Lung (tissue), 12 donors: Measurements from ENCODE around the gene ZNF660. TPM values are rescaled to one million over a fixed set of nuclear protein-coding genes. Genes with fewer than 3 reads are reported as not detected.

Source experiments
- ATAC-seq: fragments of 200-7000 bp; cut with Tn5 transposase; one replicate; pipeline ENCODE4 v1.9.1; 2020; ENCODE audit warnings: moderate number of reproducible peaks; ENCODE audit not compliant: insufficient read depth, low FRiP score
- DNase-seq, 3 donors: peaks; one replicate each; pipeline ENCODE4 v3.0.0-alpha.2; 2013 to 2017
- H3K27ac ChIP-seq, 2 donors: one replicate each; pipeline ENCODE4 v1.5.1; 2013; ENCODE audit warnings: mild to moderate bottlenecking in 2 of 2, moderate library complexity in 2 of 2, control low read depth in 1 of 2, inconsistent platforms in 1 of 2, low read depth in 1 of 2, low read length in 1 of 2
- H3K27me3 ChIP-seq, 3 donors: one replicate each; pipeline ENCODE4 v1.5.1; 2013; ENCODE audit warnings: low read length in 2 of 3; ENCODE audit not compliant: control insufficient read depth in 3 of 3, insufficient read depth in 3 of 3
- H3K36me3 ChIP-seq, 4 donors: one replicate each; pipeline ENCODE4 v1.5.1; 2013; ENCODE audit warnings: low read length in 4 of 4, mild to moderate bottlenecking in 1 of 4, moderate library complexity in 1 of 4; ENCODE audit not compliant: control insufficient read depth in 4 of 4, insufficient read depth in 4 of 4
- H3K4me1 ChIP-seq, 5 donors: one replicate each; pipeline ENCODE4 v1.5.1; 2013; ENCODE audit warnings: low read length in 5 of 5, mild to moderate bottlenecking in 2 of 5, moderate library complexity in 1 of 5; ENCODE audit not compliant: control insufficient read depth in 5 of 5, insufficient read depth in 5 of 5
- H3K4me3 ChIP-seq: one replicate; pipeline ENCODE4 v1.5.1; 2013; ENCODE audit warnings: mild to moderate bottlenecking, control low read depth, moderate library complexity
- H3K9ac ChIP-seq, 2 donors: one replicate each; pipeline ENCODE4 v1.5.1; 2013; ENCODE audit warnings: low read length in 2 of 2, control low read depth in 1 of 2; ENCODE audit not compliant: insufficient read depth in 1 of 2
- H3K9me3 ChIP-seq, 4 donors: one replicate each; pipeline ENCODE4 v1.5.1; 2013; ENCODE audit warnings: low read length in 3 of 4, mild to moderate bottlenecking in 1 of 4, moderate library complexity in 1 of 4; ENCODE audit not compliant: control insufficient read depth in 4 of 4, insufficient read depth in 3 of 4
- CTCF ChIP-seq: IDR thresholded peaks from 2 replicates; pipeline ENCODE4 v1.5.1; 2012; ENCODE audit warnings: mild to moderate bottlenecking; ENCODE audit errors: control extremely low read depth, extremely low read depth
- WGBS, 2 donors: extraction: QIAGEN DNeasy Blood & Tissue Kit; methylation state at CpG; one replicate each; pipeline ENCODE4 v1.1.7; 2013; 5-methylcytosine and 5-hydroxymethylcytosine counted together
- polyA plus RNA-seq, 2 donors: library from polyadenylated mRNA; stranded (reverse); fragments of 200-250 nt; gene quantifications; one replicate each; pipeline ENCODE4 v1.2.1, GENCODE V29; 2013
- total RNA-seq, 2 donors: library from RNA; depleted of rRNA in 1 of 2; stranded (reverse); fragments of >200 nt in 1 of 2; gene quantifications; one replicate each; pipeline ENCODE4 v1.2.1, GENCODE V29; 2014 to 2021
- donor health status: control.
- donor health status: control.
- donor health status: Bipolar disorder and iron deficiency.
- donor health status: healthy.
- donor health status: DM: yes; HTN: yes; CAD: no.

The ZNF660 gene
- total and polyA plus RNA-seq, 4 donors, result 0.64 to 8.7 (median 2.4) TPM

GRCh38 chr3:44554626-44555592 lies 29.9 kb upstream of the ZNF660 start, which contains the start of gene ZKSCAN7:
Gene ZKSCAN7 (plus strand): TSS chr3:44555193. CDS start chr3:44557048, 1,855 bp downstream.
- ATAC-seq (peak; percentile 80), DNase-seq (peak; percentile 71 to 81 (median 77))
- H3K4me3 ChIP-seq, result peak within 1 kb of the TSS; percentile 79
- H3K27ac ChIP-seq, result peak within 1 kb of the TSS; percentile 62 to 86
- no peak for TF ChIP-seq CTCF
- peaks cover 0 to 17% (median 10%) of the 10 kb centered on the region in 4 donors for H3K36me3 ChIP-seq
- 6 to 9% methylated on average over 61 to 68 of the region's 68 CpGs for WGBS, 2 donors
- peaks cover 0 to 7% (median 1%) of the 10 kb centered on the region in 4 donors for H3K9me3 ChIP-seq
- peak within 1 kb of the TSS; percentile 79 to 86 for H3K9ac ChIP-seq
- peaks cover 0 to 12% (median 0%) of the 10 kb centered on the region in 3 donors for H3K27me3 ChIP-seq
- H3K4me1 ChIP-seq, result peaks cover 0 to 16% (median 7%) of the 10 kb centered on the region in 5 donors

- no peak for TF ChIP-seq CTCF
- 8 to 10% methylated on average over 5 of the region's 5 CpGs for WGBS, 2 donors
- DNase-seq (peak in 2 of 3 donors; percentile 6 to 21), ATAC-seq (no peak)
- peaks cover 0 to 3% (median 1%) of the 10 kb centered on the region in 4 donors for H3K9me3 ChIP-seq
- H3K9ac ChIP-seq, result peak overlapping the region; percentile 79 to 86
- peaks cover 0 to 25% (median 12%) of the 10 kb centered on the region in 4 donors for H3K36me3 ChIP-seq
- peaks cover 0 to 16% (median 7%) of the 10 kb centered on the region in 5 donors for H3K4me1 ChIP-seq
- peak overlapping the region; percentile 79 for H3K4me3 ChIP-seq
- no peak overlapping the region for H3K27ac ChIP-seq
- H3K27me3 ChIP-seq, result peaks cover 0 to 12% (median 0%) of the 10 kb centered on the region in 3 donors
These were observed 29.0 kb upstream of the ZNF660 start for GRCh38 chr3:44555723-44556122.

GRCh38 chr3:44557074-44557473 lies 27.7 kb upstream of the ZNF660 start:
- no peak for DNase-seq
- H3K4me3 ChIP-seq, result no peak overlapping the region
- peaks cover 0 to 8% (median 3%) of the 10 kb centered on the region in 4 donors for H3K9me3 ChIP-seq
- no peak for TF ChIP-seq CTCF
- no peak overlapping the region for H3K9ac ChIP-seq
- no peak overlapping the region for H3K27ac ChIP-seq
- ATAC-seq, result no peak
- peaks cover 0 to 36% (median 21%) of the 10 kb centered on the region in 4 donors for H3K36me3 ChIP-seq
- H3K27me3 ChIP-seq, result peaks cover 0 to 4% (median 0%) of the 10 kb centered on the region in 3 donors
- WGBS, 2 donors, result 96 to 98% methylated on average over 9 of the region's 9 CpGs
- H3K4me1 ChIP-seq, result peaks cover 0 to 16% (median 7%) of the 10 kb centered on the region in 5 donors
